ENCODE data around the gene ING2.
"Not testable (repeated sequence)": the region's sequence is repeated elsewhere in the genome, so short reads cannot be mapped to it uniquely, and the experiment has no call there.

The ING2 gene

GRCh38 chr4:183504930-183505610, at the start of gene ING2:
ING2 (plus strand) TSS chr4:183505058; CDS start chr4:183505196, 138 bp downstream.
- DNase-seq = peak; percentile 55

- DNase-seq = no peak
Observed at GRCh38 chr4:183455431-183456195, 49.2 kb upstream of the ING2 start.

- DNase-seq = no peak
Observed at GRCh38 chr4:183458005-183458404, 46.9 kb upstream of the ING2 start.

- DNase-seq = not testable (repeated sequence)
Observed at GRCh38 chr4:183463903-183464619, 40.8 kb upstream of the ING2 start.

- not testable (repeated sequence) for DNase-seq
Observed at GRCh38 chr4:183465879-183466278, 39.0 kb upstream of the ING2 start.

GRCh38 chr4:183467246-183467645, 37.6 kb upstream of the ING2 start:
- DNase-seq = no peak

GRCh38 chr4:183468210-183469095, 36.4 kb upstream of the ING2 start:
- DNase-seq = no peak

GRCh38 chr4:183469285-183469684, 35.6 kb upstream of the ING2 start:
- DNase-seq = no peak

GRCh38 chr4:183469936-183470335, 34.9 kb upstream of the ING2 start:
- no peak for DNase-seq

GRCh38 chr4:183470821-183471220, 34.0 kb upstream of the ING2 start:
- DNase-seq = no peak

- peak; percentile 65 for DNase-seq
Observed at GRCh38 chr4:183471946-183472708, 32.7 kb upstream of the ING2 start.

GRCh38 chr4:183478123-183478522, 26.7 kb upstream of the ING2 start:
- DNase-seq = no peak

GRCh38 chr4:183478926-183479325, 25.9 kb upstream of the ING2 start:
- DNase-seq = no peak

GRCh38 chr4:183482515-183483095, 22.3 kb upstream of the ING2 start:
- DNase-seq = not testable (repeated sequence)

GRCh38 chr4:183483997-183484396, 20.9 kb upstream of the ING2 start:
- DNase-seq = no peak

GRCh38 chr4:183485411-183486160, 19.3 kb upstream of the ING2 start:
- no peak for DNase-seq

GRCh38 chr4:183492791-183493222, 12.1 kb upstream of the ING2 start:
- DNase-seq = no peak

GRCh38 chr4:183493246-183493645, 11.6 kb upstream of the ING2 start:
- no peak for DNase-seq

GRCh38 chr4:183495184-183495583, 9.7 kb upstream of the ING2 start:
- no peak for DNase-seq

GRCh38 chr4:183499389-183499788, 5.5 kb upstream of the ING2 start:
- DNase-seq = no peak

GRCh38 chr4:183499801-183500200, 5.1 kb upstream of the ING2 start:
- DNase-seq = no peak
